Measurements from ENCODE around the gene SERPINB11.

The SERPINB11 gene

GRCh38 chr18:63683890-63684289, 18.9 kb upstream of the SERPINB11 start:
- H3K4me1 ChIP-seq: no peaks in the 10 kb centered on the region
- no peak overlapping the region for H3K27ac ChIP-seq
- H3K27me3 ChIP-seq: no peaks in the 10 kb centered on the region
- H3K9me3 ChIP-seq: 0 out of 2 replicates have a peak, but pooled peaks cover 3% of the 10 kb centered on the region
- no peaks in the 10 kb centered on the region for H4K20me1 ChIP-seq
- H3K36me3 ChIP-seq: no peaks in the 10 kb centered on the region
- no peak overlapping the region for H3K9ac ChIP-seq
- H3K4me3 ChIP-seq: no peak overlapping the region
- no peak for TF ChIP-seq Cebpa-rat (IDR thresholded peaks at IDR 0.05)
- no peak overlapping the region for H3K4me2 ChIP-seq

DNA sequence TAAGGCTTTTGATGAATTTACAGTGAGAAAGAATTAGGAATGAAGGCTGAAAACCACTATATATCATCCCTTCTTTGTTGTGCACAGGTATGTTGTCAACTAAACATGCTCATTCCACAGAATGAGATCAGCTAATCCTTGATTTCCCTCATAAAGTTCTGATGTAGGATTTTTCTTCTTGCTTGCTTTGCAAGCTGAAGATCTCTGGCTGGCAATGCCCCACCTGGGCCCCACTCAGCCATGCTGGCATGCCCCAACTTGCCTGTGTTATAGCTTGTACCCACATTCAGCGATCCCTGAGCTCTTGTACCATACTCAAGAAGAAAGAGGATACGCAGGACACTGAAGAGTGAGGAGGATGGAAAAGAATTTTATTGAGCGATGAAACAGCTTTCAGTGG, 18.0 kb upstream of the SERPINB11 start:
- Histone ChIP-seq H3K4me1 (no peaks in the 10 kb centered on the region), H3K4me3 (no peak overlapping the region), H3K27ac (no peak overlapping the region), H3K9ac (no peak overlapping the region), H3K36me3 (no peaks in the 10 kb centered on the region), H3K4me2 (no peak overlapping the region), H3K9me3 (0 out of 2 replicates have a peak, but pooled peaks cover 3% of the 10 kb centered on the region), H3K27me3 (no peaks in the 10 kb centered on the region), H4K20me1 (no peaks in the 10 kb centered on the region)
- no peak for TF ChIP-seq Cebpa-rat (IDR thresholded peaks at IDR 0.05)

- H3K4me2 ChIP-seq: no peak overlapping the region
- H3K27me3 ChIP-seq: no peaks in the 10 kb centered on the region
- 0 out of 2 replicates have a peak, but pooled peaks cover 3% of the 10 kb centered on the region for H3K9me3 ChIP-seq
- TF ChIP-seq Cebpa-rat (IDR thresholded peaks at IDR 0.05): no peak
- H4K20me1 ChIP-seq: no peaks in the 10 kb centered on the region
- no peaks in the 10 kb centered on the region for H3K4me1 ChIP-seq
- H3K4me3 ChIP-seq: no peak overlapping the region
- H3K27ac ChIP-seq: no peak overlapping the region
- no peak overlapping the region for H3K9ac ChIP-seq
- no peaks in the 10 kb centered on the region for H3K36me3 ChIP-seq
Measured at GRCh38 chr18:63686871-63687270, 15.9 kb upstream of the SERPINB11 start.

DNA sequence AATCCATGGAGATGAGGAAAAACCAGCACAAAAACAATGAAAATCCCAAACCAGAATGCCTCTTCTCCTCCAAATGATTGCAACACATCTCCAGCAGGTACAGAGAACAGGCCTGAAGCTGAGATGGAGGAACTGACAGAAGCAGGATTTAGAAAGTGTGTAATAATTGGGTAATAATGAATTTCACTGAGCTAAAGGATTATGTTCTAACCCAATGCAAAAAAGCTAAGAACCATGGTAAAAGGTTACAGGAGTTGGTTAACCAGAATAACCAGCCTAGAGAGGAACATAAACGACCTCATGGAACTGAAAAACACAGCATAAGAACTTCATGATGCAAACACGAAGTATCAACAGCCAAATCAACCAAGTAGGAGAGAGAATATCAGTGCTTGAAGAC, 13.7 kb upstream of the SERPINB11 start:
- Histone ChIP-seq H3K9me3 (0 out of 2 replicates have a peak, but pooled peaks cover 3% of the 10 kb centered on the region), H4K20me1 (no peaks in the 10 kb centered on the region), H3K4me1 (no peaks in the 10 kb centered on the region), H3K27ac (no peak overlapping the region), H3K4me3 (no peak overlapping the region), H3K27me3 (no peaks in the 10 kb centered on the region), H3K36me3 (no peaks in the 10 kb centered on the region), H3K4me2 (no peak overlapping the region), H3K9ac (no peak overlapping the region)
- TF ChIP-seq Cebpa-rat (IDR thresholded peaks at IDR 0.05): no peak

- no peak overlapping the region for H3K4me3 ChIP-seq
- TF ChIP-seq Cebpa-rat (IDR thresholded peaks at IDR 0.05): no peak
- H4K20me1 ChIP-seq: no peaks in the 10 kb centered on the region
- no peak overlapping the region for H3K27ac ChIP-seq
- H3K27me3 ChIP-seq: no peaks in the 10 kb centered on the region
- no peak overlapping the region for H3K9ac ChIP-seq
- H3K4me1 ChIP-seq: no peaks in the 10 kb centered on the region
- H3K4me2 ChIP-seq: no peak overlapping the region
- H3K9me3 ChIP-seq: no peaks in the 10 kb centered on the region
- H3K36me3 ChIP-seq: no peaks in the 10 kb centered on the region
Measured at GRCh38 chr18:63697097-63697660, 5.6 kb upstream of the SERPINB11 start.

GRCh38 chr18:63700501-63700900, 2.3 kb upstream of the SERPINB11 start:
- H3K4me2 ChIP-seq: no peak overlapping the region
- H3K9me3 ChIP-seq: no peaks in the 10 kb centered on the region
- no peak overlapping the region for H3K4me3 ChIP-seq
- H3K4me1 ChIP-seq: no peaks in the 10 kb centered on the region
- H4K20me1 ChIP-seq: no peaks in the 10 kb centered on the region
- no peak for TF ChIP-seq Cebpa-rat (IDR thresholded peaks at IDR 0.05)
- no peak overlapping the region for H3K27ac ChIP-seq
- H3K9ac ChIP-seq: no peak overlapping the region
- H3K36me3 ChIP-seq: no peaks in the 10 kb centered on the region
- H3K27me3 ChIP-seq: no peaks in the 10 kb centered on the region

DNA sequence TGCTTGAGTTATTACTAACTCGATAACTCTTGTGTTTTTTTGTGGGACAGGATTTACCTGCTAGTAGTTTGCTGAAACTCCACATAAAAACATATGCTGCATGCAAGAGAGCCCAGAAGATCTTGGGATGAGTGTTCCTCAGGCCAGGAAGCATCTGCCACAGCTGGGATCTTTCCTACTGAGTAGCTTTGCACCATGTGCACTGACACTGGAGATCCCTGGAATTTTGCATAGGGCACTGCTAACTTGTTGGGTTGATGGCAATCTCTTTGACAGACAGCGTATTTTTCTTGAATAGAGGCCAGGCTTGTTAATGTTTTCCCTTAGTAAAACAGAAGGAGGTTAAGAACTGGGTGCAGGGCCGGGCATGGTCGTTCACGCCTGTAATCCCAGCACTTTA, 808 bp upstream of the SERPINB11 start:
- no peaks in the 10 kb centered on the region for H4K20me1 ChIP-seq
- H3K9ac ChIP-seq: no peak overlapping the region
- H3K36me3 ChIP-seq: no peaks in the 10 kb centered on the region
- no peak overlapping the region for H3K27ac ChIP-seq
- TF ChIP-seq Cebpa-rat (IDR thresholded peaks at IDR 0.05): no peak
- H3K4me2 ChIP-seq: no peak overlapping the region
- no peaks in the 10 kb centered on the region for H3K4me1 ChIP-seq
- no peaks in the 10 kb centered on the region for H3K9me3 ChIP-seq
- no peaks in the 10 kb centered on the region for H3K27me3 ChIP-seq
- no peak overlapping the region for H3K4me3 ChIP-seq

GRCh38 chr18:63705401-63705800, 2.6 kb downstream of the SERPINB11 start:
- no peak overlapping the region for H3K27ac ChIP-seq
- no peak overlapping the region for H3K4me2 ChIP-seq
- no peaks in the 10 kb centered on the region for H3K36me3 ChIP-seq
- no peak overlapping the region for H3K4me3 ChIP-seq
- no peaks in the 10 kb centered on the region for H3K9me3 ChIP-seq
- no peaks in the 10 kb centered on the region for H3K27me3 ChIP-seq
- H3K9ac ChIP-seq: no peak overlapping the region
- no peaks in the 10 kb centered on the region for H3K4me1 ChIP-seq
- H4K20me1 ChIP-seq: no peaks in the 10 kb centered on the region
- TF ChIP-seq Cebpa-rat (IDR thresholded peaks at IDR 0.05): no peak

DNA sequence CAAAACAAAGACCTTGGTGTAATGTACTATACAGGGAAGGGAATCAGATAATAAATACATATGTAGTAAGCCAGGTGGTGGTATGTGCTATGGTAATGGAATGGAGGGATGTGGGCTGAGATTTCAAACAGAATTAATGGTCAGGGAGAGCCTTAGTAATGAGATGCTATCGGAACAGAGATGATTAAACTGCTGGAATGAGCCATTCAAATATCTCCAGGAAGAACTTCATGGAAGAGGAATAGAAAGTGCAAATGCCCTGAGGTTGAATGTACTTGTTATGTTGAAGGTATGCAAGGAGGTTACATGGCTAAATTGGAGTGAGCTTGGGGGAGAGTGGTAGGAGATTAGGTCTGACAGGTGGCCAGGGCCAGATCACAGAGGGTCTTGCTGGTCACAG, 5.1 kb downstream of the SERPINB11 start:
- TF ChIP-seq Cebpa-rat (IDR thresholded peaks at IDR 0.05): no peak
- H3K27me3 ChIP-seq: no peaks in the 10 kb centered on the region
- H3K4me1 ChIP-seq: no peaks in the 10 kb centered on the region
- no peak overlapping the region for H3K9ac ChIP-seq
- H3K4me2 ChIP-seq: no peak overlapping the region
- H3K27ac ChIP-seq: no peak overlapping the region
- H3K9me3 ChIP-seq: no peaks in the 10 kb centered on the region
- no peak overlapping the region for H3K4me3 ChIP-seq
- H3K36me3 ChIP-seq: no peaks in the 10 kb centered on the region
- H4K20me1 ChIP-seq: no peaks in the 10 kb centered on the region

GRCh38 chr18:63708650-63709049, 5.9 kb downstream of the SERPINB11 start:
- H3K4me1 ChIP-seq: no peaks in the 10 kb centered on the region
- no peak for TF ChIP-seq Cebpa-rat (IDR thresholded peaks at IDR 0.05)
- H3K36me3 ChIP-seq: no peaks in the 10 kb centered on the region
- H3K27ac ChIP-seq: no peak overlapping the region
- peaks cover 7% of the 10 kb centered on the region for H3K9me3 ChIP-seq
- no peak overlapping the region for H3K4me3 ChIP-seq
- H3K27me3 ChIP-seq: no peaks in the 10 kb centered on the region
- H4K20me1 ChIP-seq: no peaks in the 10 kb centered on the region
- H3K9ac ChIP-seq: no peak overlapping the region
- H3K4me2 ChIP-seq: no peak overlapping the region

All from BLaER1 (cell line).